Measurements from ENCODE around the gene ZNF575.

ZNF575 gene

GRCh38 chr19:43525836-43526771 is 6.9 kb upstream of the ZNF575 start:
- no peaks in the 10 kb centered on the region for H3K9me3 ChIP-seq (ENCODE audit: control insufficient read depth, insufficient read depth, low read depth, low read length)
- peaks cover 0 to 13% of the 10 kb centered on the region in 2 experiments; a peak in 1 of 3 replicates for H3K36me3 ChIP-seq (ENCODE audit: control insufficient read depth in 2 of 2, insufficient read depth in 1 of 2, low read length in 2 of 2)
- H3K4me3 ChIP-seq (ENCODE audit: low read depth, low read length), result peak overlapping the region; percentile 60
- no peak overlapping the region; the same call in 1 of the 2 replicates for H3K27ac ChIP-seq (ENCODE audit: extremely low read depth, low read depth, low read length)
- POLR2A ChIA-PET, result interaction anchor here (0.5 to 2.7 kb wide), 4 partner anchors 9 to 106 kb away, joined by 3 to 10 read pairs (median 4); no protein-coding TSS in a partner anchor
- H3K4me1 ChIP-seq (ENCODE audit: control insufficient read depth, insufficient read depth, low read length), result peaks cover 30% of the 10 kb centered on the region
- CTCF ChIA-PET, result interaction anchor here (0.6 to 14.5 kb wide), 9 partner anchors 7 to 100 kb away, joined by 3 to 749 read pairs (median 5); partner anchors contain the start of gene PHLDB3
- TF ChIP-seq SCRT2 (tag by site-specific recombination; IDR thresholded peaks at IDR 0.05) (no peak), PRDM6 (tag by site-specific recombination; IDR thresholded peaks at IDR 0.05) (no peak), HOXC10 (CRISPR knock-in tag; IDR thresholded peaks at IDR 0.05) (no peak), PRDM2 (tag by site-specific recombination; IDR thresholded peaks at IDR 0.05; ENCODE audit: borderline replicate concordance) (no peak), ZNF214 (tag by site-specific recombination; IDR thresholded peaks at IDR 0.05; ENCODE audit: borderline replicate concordance) (no peak), KLF10 (tag by site-specific recombination; IDR thresholded peaks at IDR 0.05) (no peak), ZNF114 (tag by site-specific recombination; IDR thresholded peaks at IDR 0.05) (no peak), ZNF140 (tag by site-specific recombination; IDR thresholded peaks at IDR 0.05) (no peak), ZNF223 (tag by site-specific recombination; IDR thresholded peaks at IDR 0.05) (no peak), ZNF549 (tag by site-specific recombination; IDR thresholded peaks at IDR 0.05) (no peak), ZEB2 (tag by site-specific recombination; IDR thresholded peaks at IDR 0.05) (no peak), ZNF112 (tag by site-specific recombination; IDR thresholded peaks at IDR 0.05) (no peak), RBAK (tag by site-specific recombination; IDR thresholded peaks at IDR 0.05) (no peak), SP3 (tag by site-specific recombination; IDR thresholded peaks at IDR 0.05) (no peak), ZNF391 (tag by site-specific recombination; IDR thresholded peaks at IDR 0.05; ENCODE audit: borderline replicate concordance, low read depth) (no peak), KLF1 (tag by site-specific recombination; IDR thresholded peaks at IDR 0.05) (peak; percentile 73), ZNF394 (tag by site-specific recombination; IDR thresholded peaks at IDR 0.05; ENCODE audit: borderline replicate concordance) (no peak), KLF17 (tag by site-specific recombination; IDR thresholded peaks at IDR 0.05) (peak; percentile 91), HOXD13 (CRISPR knock-in tag; IDR thresholded peaks at IDR 0.05; ENCODE audit: borderline replicate concordance) (no peak), ZNF830 (tag by site-specific recombination; IDR thresholded peaks at IDR 0.05; ENCODE audit: low read depth) (no peak), ZNF692 (tag by site-specific recombination; IDR thresholded peaks at IDR 0.05) (peak; percentile 2; the same call in 1 of the 2 replicates)
- TF ChIP-seq, protein P1, sequence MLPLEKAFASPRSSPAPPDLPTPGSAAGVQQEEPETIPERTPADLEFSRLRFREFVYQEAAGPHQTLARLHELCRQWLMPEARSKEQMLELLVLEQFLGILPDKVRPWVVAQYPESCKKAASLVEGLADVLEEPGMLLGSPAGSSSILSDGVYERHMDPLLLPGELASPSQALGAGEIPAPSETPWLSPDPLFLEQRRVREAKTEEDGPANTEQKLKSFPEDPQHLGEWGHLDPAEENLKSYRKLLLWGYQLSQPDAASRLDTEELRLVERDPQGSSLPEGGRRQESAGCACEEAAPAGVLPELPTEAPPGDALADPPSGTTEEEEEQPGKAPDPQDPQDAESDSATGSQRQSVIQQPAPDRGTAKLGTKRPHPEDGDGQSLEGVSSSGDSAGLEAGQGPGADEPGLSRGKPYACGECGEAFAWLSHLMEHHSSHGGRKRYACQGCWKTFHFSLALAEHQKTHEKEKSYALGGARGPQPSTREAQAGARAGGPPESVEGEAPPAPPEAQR (tag by site-specific recombination; IDR thresholded peaks at IDR 0.05), result no peak
- TF ChIP-seq, protein P2, sequence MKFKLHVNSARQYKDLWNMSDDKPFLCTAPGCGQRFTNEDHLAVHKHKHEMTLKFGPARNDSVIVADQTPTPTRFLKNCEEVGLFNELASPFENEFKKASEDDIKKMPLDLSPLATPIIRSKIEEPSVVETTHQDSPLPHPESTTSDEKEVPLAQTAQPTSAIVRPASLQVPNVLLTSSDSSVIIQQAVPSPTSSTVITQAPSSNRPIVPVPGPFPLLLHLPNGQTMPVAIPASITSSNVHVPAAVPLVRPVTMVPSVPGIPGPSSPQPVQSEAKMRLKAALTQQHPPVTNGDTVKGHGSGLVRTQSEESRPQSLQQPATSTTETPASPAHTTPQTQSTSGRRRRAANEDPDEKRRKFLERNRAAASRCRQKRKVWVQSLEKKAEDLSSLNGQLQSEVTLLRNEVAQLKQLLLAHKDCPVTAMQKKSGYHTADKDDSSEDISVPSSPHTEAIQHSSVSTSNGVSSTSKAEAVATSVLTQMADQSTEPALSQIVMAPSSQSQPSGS (tag by site-specific recombination; IDR thresholded peaks at IDR 0.05; ENCODE audit: low read depth), result no peak

Measured in HEK293 (cell line).